Sciatic nerve (tissue), 2 donors: ENCODE results near the gene ABHD16A. TPM values are rescaled to one million over a fixed set of nuclear protein-coding genes. Genes with fewer than 3 reads are reported as not detected.
A peak's percentile ranks its signal among the peaks of the same experiment; 100 is the strongest.

Experiments
- ATAC-seq: fragments of 200-7000 bp; cut with Tn5 transposase; one replicate; pipeline ENCODE4 v1.9.1; 2020; ENCODE audit warnings: mild to moderate bottlenecking, moderate library complexity
- DNase-seq: peaks from one replicate; pipeline ENCODE4 v3.0.0-alpha.2; 2020; ENCODE audit warnings: low spot score
- intact Hi-C: fragments of 100-400 bp; cut with DNase I; formaldehyde crosslinking; loops from one replicate; pipeline ENCODE4 v1.14.2; 2022
- total RNA-seq: library from RNA; stranded (reverse); fragmentation: NEBNext Ultra II Directional; extraction: Animal tissue kit (Norgen Biotek cat#: 25700); gene quantifications from one replicate; pipeline ENCODE4 v1.2.1, GENCODE V29; 2021
- donor health status: DM: no; HTN: no; CAD: no.
- donor health status: DM: no; HTN: no; CAD: no.

ABHD16A gene
- total RNA-seq, 1 donor from 2014 or later = 46.0 TPM

DNA sequence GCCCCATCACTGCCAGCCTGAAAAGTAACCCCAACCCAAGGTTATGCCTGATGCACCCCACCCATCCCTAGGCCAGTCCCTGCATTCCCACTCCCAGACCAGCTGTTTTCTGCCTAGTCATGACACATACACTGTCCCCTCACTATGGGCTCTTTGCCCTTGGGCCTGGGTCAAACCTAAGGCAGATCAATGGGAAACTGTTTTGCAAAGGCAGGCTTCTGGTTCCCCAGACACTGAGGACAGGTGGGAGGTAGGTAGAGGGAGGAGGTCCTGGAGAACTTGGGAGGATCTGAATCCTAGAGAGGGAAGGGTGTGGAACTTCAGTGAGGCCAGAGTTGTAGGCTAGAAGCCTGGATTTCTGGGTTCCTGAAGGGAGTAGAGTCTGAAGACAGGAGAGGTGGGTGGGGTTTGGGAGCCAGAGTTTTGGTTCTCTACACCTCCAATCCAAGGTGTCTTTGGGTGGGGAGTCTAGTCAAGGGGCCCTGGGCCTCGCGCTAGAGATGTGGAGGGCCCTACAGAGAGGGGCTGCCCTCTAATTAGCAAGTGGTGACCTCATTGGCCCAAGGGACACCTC lies 31.2 kb upstream of the ABHD16A start:
- intact Hi-C loops = loop anchor here (10.0 kb wide), 1 partner anchor 160 kb away; the partner anchor contains the start of gene EHMT2
- ATAC-seq (no peak), DNase-seq (no peak)

DNA sequence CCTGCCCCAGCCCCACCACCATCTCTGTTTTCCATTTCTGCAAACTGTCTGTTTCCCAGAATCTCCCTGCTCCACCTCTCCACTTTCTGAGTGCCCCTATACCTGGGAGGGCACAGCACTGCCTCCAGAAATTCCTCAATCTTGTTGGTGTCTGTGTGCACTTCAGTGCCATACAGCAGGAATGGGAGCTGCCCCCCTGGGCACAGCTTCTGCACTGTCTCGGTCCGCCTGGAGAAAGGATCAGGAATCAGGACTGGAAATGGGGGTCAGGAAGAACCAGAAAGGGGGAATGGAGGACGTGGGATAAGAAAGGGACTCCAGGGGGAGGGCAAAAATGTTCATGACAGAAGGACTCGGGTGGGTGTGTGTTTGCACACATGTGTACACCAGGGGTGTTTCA lies 30.6 kb upstream of the ABHD16A start:
- no peak for ATAC-seq
- intact Hi-C loops = loop anchor here (10.0 kb wide), 1 partner anchor 161 kb away; the partner anchor contains the start of gene EHMT2
- no peak for DNase-seq

DNA sequence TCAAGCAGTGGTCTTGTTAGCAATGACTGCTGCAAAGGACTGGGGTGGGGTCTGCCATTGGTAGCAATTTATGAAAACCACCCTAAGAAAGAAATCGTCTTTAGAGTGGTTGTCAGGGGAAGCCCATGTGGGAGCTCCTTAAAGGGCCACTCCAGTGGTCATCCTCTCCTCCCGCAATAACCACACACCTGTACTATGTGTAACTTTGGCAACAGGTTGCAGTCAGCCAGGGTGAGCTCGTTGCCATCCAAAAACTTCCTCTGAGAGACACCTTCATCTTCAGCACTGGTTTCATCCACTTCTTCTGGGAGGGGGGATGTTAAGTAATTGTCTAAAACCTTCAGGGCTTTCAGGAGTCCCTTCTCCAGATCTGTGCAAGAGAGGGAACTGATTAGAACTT lies 28.9 kb upstream of the ABHD16A start:
- DNase-seq = no peak
- intact Hi-C loops = loop anchor here (10.0 kb wide), 1 partner anchor 163 kb away; the partner anchor contains the start of gene EHMT2

DNA sequence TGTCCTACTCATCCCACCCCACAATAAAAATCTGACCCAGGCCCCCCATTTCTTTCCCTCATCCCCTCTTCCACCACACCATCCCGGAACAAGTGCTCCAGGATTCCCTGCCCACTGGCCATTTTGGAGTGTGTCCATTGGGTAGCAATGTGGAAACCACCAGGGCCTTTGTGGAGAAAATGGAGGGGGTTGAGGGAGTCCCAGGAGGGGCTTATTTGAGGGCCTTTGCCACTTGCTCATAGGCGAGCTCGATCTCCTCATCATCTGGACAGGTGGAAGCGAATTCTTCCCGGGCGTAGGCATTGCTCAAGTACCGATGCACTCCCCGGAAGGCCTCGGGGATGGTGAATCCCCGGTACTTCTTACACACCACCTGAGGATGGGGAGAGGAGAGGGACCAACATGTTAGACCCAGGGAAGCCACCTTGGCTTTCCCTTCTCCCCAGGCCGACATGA lies 27.5 kb upstream of the ABHD16A start:
- ATAC-seq = no peak
- intact Hi-C loops = loop anchor here (10.0 kb wide), 1 partner anchor 164 kb away; the partner anchor contains the start of gene EHMT2
- no peak for DNase-seq

More for the DNA sequence above, 28.9 kb upstream of the ABHD16A start:
- ATAC-seq = no peak

DNA sequence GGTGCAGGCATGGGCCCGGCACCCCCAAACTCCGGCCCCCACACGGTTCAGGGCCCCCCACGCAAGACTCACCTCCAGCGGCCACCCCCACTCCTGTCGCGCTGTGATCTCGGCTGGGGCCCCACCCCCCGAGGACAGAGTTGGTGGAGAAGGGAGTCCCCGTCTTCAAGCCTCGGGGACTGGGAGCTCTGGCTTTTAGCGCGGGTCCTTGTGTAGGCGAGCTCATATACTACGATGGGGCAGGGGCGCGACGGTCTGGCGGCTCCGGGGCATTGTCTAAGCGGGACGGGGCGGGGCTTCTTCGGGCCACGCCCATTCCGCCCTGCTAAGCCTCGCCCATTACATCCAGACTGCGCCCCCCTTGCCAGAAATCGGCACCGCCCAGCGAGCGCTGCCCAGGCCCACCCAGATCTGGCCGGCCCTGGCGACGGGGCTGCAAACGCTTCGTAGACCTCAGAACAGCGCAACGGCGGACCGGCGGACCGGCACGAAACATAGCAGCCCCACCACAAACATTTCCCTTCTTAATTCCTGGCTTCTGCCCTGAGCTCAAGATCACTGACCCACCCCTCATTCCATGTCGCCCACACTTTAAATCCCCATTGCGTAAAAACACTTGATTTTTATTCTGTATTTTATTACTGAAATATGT lies 27.0 kb upstream of the ABHD16A start:
- DNase-seq (peak; percentile 96), ATAC-seq (peak; percentile 91)
- intact Hi-C loops = loop anchor here (10.0 kb wide), 2 partner anchors 105 to 165 kb away; partner anchors contain the start of gene EHMT2

DNA sequence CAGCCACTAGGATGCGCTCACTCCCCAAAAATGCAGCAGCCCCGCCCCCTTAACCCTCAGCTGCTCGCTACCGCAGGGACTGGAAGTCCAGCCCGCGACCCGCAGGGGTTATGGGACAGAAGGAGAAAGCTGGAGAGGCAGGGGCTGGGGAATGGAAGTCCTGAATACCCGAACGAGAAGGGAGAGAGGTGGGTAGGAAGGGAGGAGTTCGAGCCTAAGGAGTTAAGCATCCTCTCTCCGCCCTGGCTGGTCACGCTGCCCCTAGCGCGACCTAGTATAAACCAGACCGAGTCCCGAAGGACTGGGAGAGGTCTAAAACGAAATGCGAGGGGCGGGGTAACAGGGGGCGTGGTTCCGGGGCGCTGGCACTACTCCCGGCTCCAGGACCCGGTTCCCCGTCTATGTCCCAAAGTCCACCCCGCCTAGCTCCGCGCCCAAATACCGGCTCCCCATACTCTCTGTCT lies 26.4 kb upstream of the ABHD16A start:
- ATAC-seq (peak; percentile 94), DNase-seq (peak; percentile 98)
- intact Hi-C loops = loop anchor here (10.0 kb wide), 1 partner anchor 105 kb away; no protein-coding TSS in a partner anchor

DNA sequence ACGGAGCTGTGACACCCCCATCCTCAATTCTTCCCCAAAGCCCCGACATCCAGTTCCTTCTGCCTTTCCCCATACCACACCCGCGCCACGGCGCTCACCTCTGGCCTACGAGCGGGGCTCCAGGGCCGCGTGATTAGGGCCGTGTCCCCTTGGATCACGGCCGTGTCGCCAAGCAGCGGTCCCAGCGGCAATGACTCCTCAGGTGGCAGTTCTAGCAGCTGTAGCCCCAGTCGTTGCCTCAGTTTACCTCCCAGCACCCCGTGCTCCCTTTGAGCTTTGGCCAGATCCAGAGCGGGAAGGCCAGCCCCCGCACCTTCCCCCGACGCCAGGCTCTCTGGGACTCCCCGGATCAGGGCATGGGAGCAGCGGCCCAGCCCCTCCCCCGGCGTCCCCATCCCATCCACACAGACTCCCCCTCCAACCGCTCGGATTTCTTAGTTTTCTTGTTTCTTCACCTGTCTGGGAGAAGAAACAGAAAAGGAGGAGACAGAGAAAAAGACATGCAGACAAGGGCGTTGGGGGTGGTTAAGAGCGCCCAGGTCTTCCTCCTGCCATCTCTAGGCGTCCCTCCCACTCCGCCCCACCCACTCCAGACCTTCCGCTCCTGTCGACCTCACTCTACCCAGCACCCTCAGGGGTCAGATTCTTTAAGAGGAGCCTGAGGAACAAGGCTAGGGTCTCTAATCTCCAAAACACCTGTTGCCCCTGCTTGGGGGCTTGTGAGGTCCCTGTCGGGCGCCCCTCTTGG lies 25.8 kb upstream of the ABHD16A start, which contains the start of gene DDAH2:
Gene DDAH2 (minus strand): TSS at position 533 of the 748 bp plus-strand sequence. CDS start 138 bp downstream, at position 395.
- no peak for DNase-seq
- intact Hi-C loops = loop anchor here (10.0 kb wide), 1 partner anchor 106 kb away; no protein-coding TSS in a partner anchor
- peak; percentile 57 for ATAC-seq

DNA sequence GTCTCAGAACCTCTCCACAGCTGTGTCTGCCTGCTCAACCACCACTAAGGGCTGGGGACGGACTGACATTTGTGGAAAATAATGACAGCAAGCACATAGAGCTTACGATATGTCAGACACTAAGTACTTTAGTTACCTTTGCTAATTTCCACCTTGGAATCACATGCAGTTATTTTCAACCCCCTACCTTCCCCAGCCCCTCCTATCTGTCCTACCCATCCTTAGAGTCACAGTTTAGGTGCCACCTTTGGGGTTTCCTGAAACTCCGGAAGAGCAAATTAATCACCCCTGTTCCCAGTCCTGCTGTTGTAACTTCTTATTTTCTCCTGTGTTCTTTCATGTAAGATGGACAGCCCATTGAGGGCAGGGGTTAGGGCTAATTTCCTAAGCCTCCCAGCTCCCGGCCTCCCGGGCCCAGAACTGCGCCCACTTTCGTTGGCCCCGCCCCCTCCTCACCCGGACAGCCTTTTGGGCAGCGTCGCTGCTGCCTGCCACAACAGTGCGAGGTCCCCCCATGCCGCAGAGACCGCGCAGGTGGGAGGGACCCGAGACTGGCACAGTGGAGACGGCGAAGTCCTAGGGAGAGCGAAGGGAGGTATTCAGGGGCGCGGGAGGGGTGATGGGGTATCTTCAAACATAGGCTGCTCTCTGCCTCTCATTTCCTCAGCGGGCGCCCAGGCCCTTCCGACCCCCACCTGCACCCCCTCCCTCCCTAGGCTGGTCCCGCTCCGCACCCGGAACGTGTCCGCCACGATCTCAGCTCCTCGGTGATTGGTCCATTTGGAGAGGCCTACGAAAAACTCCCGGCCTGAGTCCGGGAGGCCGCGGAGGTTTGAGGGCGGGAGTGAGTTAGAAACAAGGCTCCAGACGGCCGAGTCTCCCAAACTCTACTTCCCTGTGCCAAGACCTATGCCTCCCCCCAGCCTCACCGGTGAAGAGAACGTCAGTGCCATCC lies 24.9 kb upstream of the ABHD16A start:
- intact Hi-C loops = loop anchor here (10.0 kb wide), 1 partner anchor 107 kb away; no protein-coding TSS in a partner anchor
- no peak for DNase-seq

DNA sequence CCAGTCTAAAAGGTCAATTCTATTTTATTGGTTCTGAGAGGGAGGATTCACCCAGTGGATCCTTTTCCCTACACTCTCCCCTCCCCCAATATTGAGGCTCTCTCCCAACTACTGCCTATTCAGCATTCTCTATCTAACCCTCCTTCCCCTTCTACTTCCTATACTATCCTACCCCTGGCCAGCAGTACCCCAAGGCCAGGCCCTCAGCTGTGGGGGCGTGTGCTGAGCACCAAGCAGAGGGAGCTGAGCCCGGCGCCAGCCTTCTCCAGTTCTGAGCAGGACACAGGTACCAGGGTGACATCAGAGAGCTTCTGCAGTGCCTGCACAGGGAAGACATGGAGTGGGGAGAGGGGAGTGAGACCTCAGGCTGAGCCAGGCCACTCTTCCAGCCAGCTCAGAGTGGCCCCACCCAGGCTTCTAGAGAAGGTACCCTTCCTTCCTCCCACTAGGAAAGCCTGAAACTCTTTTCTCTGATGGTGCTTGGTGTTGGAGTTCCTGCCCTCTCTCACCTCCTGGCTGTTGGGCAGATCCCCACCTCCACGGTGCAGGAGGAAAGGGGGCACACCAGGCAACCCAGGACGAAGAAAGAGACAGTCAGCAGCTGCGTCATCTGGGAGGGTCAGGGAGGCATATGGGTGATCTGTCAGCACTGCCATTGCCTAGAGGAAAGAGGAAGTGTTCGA lies 24.1 kb upstream of the ABHD16A start:
- DNase-seq = no peak
- intact Hi-C loops = loop anchor here (10.0 kb wide), 1 partner anchor 108 kb away; no protein-coding TSS in a partner anchor
- no peak for ATAC-seq

More for the DNA sequence above, 24.9 kb upstream of the ABHD16A start:
- no peak for ATAC-seq

DNA sequence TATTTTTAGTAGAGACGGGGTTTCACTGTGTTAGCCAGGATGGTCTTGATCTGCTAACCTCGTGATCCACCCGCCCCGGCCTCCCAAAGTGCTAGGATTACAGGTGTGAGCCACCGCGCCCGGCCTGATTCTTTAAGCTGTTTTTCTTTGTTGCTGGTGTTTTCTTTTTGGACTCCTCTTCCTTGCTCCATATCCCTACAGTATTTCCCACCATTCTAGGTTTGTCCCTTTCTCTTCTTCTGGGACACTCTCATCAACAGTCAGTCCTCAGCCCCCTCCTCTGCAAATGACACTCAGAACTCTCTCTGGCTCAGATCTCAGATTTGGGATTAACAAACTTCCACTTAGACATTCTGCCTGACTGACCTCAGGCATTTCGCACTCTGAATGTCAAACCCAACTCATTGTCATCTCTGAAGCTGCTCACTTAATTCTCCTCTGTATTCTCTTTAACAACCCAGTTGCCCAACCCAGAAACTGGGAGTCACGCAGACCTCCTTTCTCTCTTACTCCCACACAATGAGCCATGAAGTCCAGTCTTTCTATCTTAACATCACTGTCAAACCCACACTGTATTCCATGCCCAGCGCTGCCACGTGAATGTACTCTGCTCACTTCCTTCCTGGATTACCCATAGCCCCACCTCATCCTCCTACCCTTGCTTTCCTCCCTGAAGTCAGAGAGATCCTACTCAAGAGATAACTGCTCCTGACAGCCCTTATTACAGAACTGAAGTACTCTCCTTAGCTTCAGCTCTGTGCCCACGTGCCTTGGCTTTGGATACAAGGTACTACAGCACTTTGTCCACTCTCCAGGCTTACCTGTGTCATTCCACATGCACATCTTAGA lies 22.6 kb upstream of the ABHD16A start:
- intact Hi-C loops = loop anchor here (10.0 kb wide), 1 partner anchor 109 kb away; no protein-coding TSS in a partner anchor
- ATAC-seq (no peak), DNase-seq (no peak)

DNA sequence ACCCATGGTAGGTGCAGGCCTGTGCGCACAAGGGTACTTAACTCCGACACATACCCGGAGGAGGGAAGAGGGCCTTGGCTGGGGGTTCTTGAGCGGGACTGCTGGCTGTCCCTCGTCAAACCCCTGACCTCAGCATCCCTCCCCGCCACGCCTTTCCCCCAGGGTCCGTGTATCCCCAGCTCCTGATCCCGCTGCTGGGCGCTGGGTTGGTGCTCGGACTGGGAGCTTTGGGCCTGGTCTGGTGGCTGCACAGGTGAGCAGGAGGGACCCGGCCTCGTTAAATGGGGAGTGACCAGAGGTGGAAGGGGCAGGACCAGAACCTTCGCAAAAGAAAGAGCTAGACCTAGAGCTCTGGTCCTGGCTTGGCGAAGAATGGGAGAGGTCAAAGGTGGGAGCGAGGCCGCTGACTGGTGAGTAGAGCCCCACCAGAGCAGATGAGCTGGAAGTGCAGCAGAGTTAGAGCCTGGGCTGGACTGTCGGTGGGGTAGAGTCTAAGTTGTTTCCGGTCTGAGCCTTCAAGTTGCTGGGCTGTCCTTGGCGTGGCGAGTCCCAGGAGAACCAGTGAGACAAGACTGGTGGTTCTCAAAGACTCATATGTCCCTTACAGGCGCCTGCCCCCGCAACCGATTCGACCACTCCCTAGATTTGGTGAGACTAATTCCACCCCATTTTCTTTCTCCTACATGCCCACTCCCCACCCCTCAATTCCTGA lies 21.0 kb upstream of the ABHD16A start:
- no peak for ATAC-seq
- intact Hi-C loops = loop anchor here (10.0 kb wide), 1 partner anchor 111 kb away; no protein-coding TSS in a partner anchor

DNA sequence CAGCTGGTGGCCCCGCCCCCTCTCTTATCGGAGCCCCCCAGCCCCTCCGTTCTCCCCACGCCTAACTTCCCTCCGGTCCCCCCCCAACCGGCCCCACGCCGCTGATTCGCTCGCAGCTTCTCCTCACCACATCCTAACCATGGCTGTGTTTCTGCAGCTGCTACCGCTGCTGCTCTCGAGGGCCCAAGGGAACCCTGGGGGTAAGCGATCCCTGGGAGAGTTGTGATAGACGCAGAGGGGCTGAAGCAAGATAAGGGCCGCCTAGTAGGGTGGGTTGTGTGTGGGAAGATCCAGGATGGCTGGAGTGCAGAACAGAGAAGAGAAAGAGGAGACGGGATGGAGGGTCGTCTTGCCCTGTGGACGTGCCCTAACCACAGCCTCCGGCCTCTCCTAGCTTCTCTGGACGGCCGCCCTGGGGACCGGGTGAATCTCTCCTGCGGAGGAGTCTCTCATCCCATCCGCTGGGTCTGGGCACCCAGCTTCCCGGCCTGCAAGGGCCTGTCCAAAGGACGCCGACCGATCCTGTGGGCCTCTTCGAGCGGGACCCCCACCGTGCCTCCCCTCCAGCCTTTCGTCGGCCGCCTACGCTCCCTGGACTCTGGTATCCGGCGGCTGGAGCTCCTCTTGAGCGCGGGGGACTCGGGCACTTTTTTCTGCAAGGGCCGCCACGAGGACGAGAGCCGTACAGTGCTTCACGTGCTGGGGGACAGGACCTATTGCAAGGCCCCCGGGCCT lies 20.3 kb upstream of the ABHD16A start, which contains the start of gene MPIG6B:
Gene MPIG6B (plus strand): TSS at position 129 of the 735 bp plus-strand sequence. CDS start 11 bp downstream, at position 140.
- intact Hi-C loops = loop anchor here (10.0 kb wide), 1 partner anchor 111 kb away; no protein-coding TSS in a partner anchor
- ATAC-seq (no peak), DNase-seq (no peak)

More for the DNA sequence above, 21.0 kb upstream of the ABHD16A start:
- DNase-seq = no peak

DNA sequence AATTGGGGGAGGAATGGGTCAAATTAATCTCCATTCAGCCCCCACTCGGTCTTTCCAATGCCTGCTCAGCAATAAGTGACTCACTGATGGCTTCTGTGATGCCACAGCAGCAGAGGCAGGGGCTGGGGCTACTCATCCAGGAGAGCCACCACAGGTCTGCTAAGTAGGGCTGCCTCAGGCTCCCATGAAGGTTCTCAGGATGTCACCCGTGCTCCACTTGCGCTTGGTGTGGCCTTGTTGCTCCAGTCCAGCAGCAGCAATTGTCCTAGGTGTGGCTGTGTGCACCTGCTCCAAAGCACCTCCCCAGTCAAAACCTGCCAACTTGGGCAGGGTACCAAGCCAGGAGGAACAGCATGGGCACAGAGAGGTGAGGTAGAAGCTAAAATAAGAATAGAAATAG lies 19.0 kb upstream of the ABHD16A start:
- DNase-seq = no peak
- intact Hi-C loops = loop anchor here (10.0 kb wide), 1 partner anchor 113 kb away; no protein-coding TSS in a partner anchor
- no peak for ATAC-seq

DNA sequence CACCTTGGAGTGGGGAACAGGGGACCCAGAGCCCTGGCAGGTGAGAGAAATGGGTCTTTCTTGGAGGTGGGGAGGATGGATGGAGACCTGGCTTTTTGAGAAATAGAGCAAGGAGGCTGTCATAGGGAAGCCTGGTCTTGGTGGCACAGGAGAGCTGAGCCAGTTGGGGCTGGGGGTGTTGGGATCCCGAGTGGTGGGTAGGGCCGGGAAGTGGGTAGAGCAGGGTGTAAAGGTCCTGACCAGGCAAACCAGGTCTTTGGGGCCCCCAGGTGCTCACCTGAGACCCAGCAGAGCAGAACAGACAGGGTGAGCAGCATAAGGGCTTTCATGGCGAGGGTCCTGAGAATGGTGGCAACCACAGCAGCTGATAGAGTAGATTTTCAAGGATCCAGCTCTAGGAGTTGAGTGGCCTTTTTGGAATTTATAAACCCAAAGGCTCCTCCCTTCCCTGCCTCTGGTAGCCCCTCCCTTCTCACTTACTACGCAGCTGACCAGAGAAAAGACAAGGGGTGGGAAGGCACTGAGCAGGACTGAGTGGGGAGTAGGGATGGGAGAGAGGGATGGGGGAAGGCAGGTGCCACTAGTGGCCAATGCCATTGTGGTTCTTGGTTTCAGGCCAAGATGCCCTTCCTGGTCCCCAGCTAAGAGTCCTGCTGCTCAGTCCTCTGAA lies 18.4 kb upstream of the ABHD16A start, which contains the start of gene LY6G6C:
Gene LY6G6C (minus strand): TSS at position 396 of the 670 bp plus-strand sequence. CDS start 67 bp downstream, at position 329.
- ATAC-seq (no peak), DNase-seq (no peak)
- intact Hi-C loops = loop anchor here (10.0 kb wide), 1 partner anchor 113 kb away; no protein-coding TSS in a partner anchor
